NT2/D1 (cell line): ENCODE measurements around the gene KCNH2.

ENCODE experiments used
- SUZ12 ChIP-seq: IDR thresholded peaks from 2 replicates; pipeline ENCODE4 v1.6.1; 2011; ENCODE audit not compliant: insufficient read length, insufficient read depth; ENCODE audit errors: extremely low read depth
- YY1 ChIP-seq: IDR thresholded peaks from 2 replicates; pipeline ENCODE4 v1.6.1; 2011; ENCODE audit not compliant: insufficient read length, insufficient read depth
- ZNF274 ChIP-seq: IDR thresholded peaks from 2 replicates; pipeline ENCODE4 v1.6.1; 2011; ENCODE audit warnings: mild to moderate bottlenecking, low read depth, low read length

DNA sequence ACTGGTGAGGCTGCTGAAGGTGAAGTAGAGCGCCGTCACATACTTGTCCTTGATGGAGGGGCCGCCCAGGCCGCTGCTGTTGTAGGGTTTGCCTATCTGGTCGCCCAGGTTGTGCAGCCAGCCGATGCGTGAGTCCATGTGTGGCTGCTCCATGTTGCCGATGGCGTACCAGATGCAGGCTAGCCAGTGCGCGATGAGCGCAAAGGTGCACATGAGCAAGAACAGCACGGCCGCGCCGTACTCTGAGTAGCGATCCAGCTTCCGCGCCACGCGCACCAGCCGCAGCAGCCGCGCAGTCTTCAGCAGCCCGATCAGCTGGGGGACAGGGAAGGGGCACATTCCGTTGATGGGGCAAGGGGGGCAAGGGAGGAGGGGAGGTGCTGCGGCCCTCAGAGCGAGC lies 26.6 kb downstream of the KCNH2 start:
- TF ChIP-seq ZNF274 (no peak), YY1 (no peak), SUZ12 (no peak)
